SH-SY5Y (cell line): ENCODE measurements around the gene PPAN.

Experiments
- GATA2 ChIP-seq: IDR thresholded peaks from 2 replicates; pipeline ENCODE4 v1.6.1; 2011; ENCODE audit warnings: mild to moderate bottlenecking, low read depth, low read length
- GATA3 ChIP-seq: IDR thresholded peaks from 2 replicates; pipeline ENCODE4 v1.6.1; 2011; ENCODE audit warnings: low read depth, mild to moderate bottlenecking, low read length, moderate library complexity

DNA sequence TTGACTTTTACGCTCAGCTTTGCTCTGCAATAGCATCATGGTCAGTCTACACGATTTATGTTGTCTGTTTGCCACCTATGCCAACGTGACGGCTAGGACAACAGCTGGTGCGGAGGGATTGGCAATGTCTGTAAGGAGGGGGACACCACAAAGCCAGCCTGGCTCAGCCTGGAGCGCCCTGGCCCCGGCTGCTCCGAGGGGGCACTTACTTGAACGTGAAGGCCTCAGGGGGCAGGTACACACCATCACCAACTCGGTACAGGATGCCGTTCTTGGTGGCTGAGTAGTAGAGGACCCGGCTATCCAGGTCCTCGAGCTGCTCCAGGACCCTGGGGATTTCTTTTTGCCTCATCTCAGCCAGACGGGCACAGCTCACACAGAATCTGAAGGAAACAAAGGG, 40.0 kb downstream of the PPAN start:
- TF ChIP-seq GATA2 (no peak), GATA3 (no peak)
